Measurements from ENCODE around the gene PTPRD. TPM values are rescaled to one million over a fixed set of nuclear protein-coding genes. Genes with fewer than 3 reads are reported as not detected.
A peak's percentile ranks its signal among the peaks of the same experiment; 100 is the strongest.

Gene PTPRD
- total RNA-seq, 2 donors from 2014 or later: 97.4 to 101 TPM

DNA sequence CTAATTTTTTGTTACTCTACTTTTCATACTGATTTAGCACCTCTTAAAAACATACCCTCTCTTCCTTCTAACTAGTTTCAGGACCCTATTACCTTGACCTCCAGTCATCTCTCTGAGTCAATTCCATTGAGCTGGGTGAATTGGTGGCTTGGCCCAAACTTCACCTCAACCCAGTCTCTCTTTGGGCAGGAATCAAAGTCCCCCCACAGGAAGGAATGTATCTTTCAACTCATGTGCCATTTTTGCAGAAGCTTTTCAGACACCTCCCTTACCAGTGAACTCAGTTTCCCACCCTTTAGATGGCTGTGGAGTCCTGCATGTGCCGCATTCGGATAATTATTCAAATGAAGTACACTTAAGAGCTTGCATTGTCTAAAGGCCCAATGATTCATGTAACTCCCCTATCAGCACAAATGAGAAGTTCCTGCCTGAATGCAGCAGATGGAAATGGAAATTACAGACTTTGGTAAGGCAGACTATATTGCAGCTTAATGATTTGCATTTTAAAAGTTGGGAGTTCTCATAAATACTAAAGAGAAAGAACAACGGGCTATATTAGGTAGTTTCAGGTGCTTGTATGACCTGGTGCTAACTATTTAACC is 693.5 kb downstream of the PTPRD start:
- Mint-ChIP-seq H3K36me3 (ENCODE audit: low read depth) (no peaks in the 10 kb centered on the region), H3K27me3 (ENCODE audit: insufficient read depth) (no peaks in the 10 kb centered on the region), H3K4me1 (no peaks in the 10 kb centered on the region), H3K27ac (no peak overlapping the region), H3K9me3 (peaks cover 4% of the 10 kb centered on the region), H3K4me3 (no peak overlapping the region)
- H3K9me3 ChIP-seq (ENCODE audit: control insufficient read depth, low read length): no peaks in the 10 kb centered on the region
- H3K27me3 ChIP-seq (ENCODE audit: control insufficient read depth, insufficient read depth, low read length, poor library complexity, severe bottlenecking): no peaks in the 10 kb centered on the region
- H3K4me1 ChIP-seq (ENCODE audit: control insufficient read depth, insufficient read depth, low read length): no peaks in the 10 kb centered on the region
- H3K4me3 ChIP-seq (ENCODE audit: low read length): no peak overlapping the region
- H3K9ac ChIP-seq (ENCODE audit: extremely low read depth, low read length, poor library complexity, severe bottlenecking): no peak overlapping the region
- H3K36me3 ChIP-seq (ENCODE audit: control insufficient read depth, insufficient read depth, low read length): no peaks in the 10 kb centered on the region
- TF ChIP-seq, protein P1, sequence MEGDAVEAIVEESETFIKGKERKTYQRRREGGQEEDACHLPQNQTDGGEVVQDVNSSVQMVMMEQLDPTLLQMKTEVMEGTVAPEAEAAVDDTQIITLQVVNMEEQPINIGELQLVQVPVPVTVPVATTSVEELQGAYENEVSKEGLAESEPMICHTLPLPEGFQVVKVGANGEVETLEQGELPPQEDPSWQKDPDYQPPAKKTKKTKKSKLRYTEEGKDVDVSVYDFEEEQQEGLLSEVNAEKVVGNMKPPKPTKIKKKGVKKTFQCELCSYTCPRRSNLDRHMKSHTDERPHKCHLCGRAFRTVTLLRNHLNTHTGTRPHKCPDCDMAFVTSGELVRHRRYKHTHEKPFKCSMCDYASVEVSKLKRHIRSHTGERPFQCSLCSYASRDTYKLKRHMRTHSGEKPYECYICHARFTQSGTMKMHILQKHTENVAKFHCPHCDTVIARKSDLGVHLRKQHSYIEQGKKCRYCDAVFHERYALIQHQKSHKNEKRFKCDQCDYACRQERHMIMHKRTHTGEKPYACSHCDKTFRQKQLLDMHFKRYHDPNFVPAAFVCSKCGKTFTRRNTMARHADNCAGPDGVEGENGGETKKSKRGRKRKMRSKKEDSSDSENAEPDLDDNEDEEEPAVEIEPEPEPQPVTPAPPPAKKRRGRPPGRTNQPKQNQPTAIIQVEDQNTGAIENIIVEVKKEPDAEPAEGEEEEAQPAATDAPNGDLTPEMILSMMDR (conservative IDR thresholded peaks at IDR 0.05): peak; percentile 49
- DNase-seq: no peak
- WGBS, 2 experiments (ENCODE audit: insufficient coverage in 1 of 2, insufficient read length in 1 of 2): 90 to 91% methylated on average over 3 of the region's 3 CpGs
- H3K27ac ChIP-seq (ENCODE audit: low read depth, low read length): no peak overlapping the region

DNA sequence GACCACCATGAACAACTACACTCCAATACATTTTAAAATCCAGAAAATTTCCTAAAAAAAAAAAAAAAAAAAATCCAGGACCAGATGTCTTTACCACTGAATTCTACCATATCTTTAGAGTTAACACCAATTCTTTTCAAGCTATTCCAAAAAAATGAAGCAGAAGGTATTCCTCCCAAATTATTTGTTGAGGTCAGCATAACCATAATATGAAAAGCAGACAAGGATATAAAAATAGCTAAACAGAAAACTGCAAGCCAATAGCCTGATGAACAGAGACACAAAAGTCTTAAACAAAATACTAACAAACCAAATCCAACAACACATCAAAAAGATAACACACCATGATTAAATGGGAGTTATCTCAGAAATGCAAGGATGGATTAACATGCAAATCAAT is 695.4 kb downstream of the PTPRD start:
- Histone ChIP-seq H3K9me3 (ENCODE audit: control insufficient read depth, low read length) (no peaks in the 10 kb centered on the region), H3K27me3 (ENCODE audit: control insufficient read depth, insufficient read depth, low read length, poor library complexity, severe bottlenecking) (no peaks in the 10 kb centered on the region), H3K4me3 (ENCODE audit: low read length) (no peak overlapping the region), H3K27ac (ENCODE audit: low read depth, low read length) (no peak overlapping the region), H3K4me1 (ENCODE audit: control insufficient read depth, insufficient read depth, low read length) (no peaks in the 10 kb centered on the region), H3K36me3 (ENCODE audit: control insufficient read depth, insufficient read depth, low read length) (no peaks in the 10 kb centered on the region), H3K9ac (ENCODE audit: extremely low read depth, low read length, poor library complexity, severe bottlenecking) (no peak overlapping the region)
- Mint-ChIP-seq H3K4me1 (peaks cover 9% of the 10 kb centered on the region), H3K4me3 (no peak overlapping the region), H3K9me3 (peaks cover 4% of the 10 kb centered on the region), H3K36me3 (ENCODE audit: low read depth) (no peaks in the 10 kb centered on the region), H3K27me3 (ENCODE audit: insufficient read depth) (no peaks in the 10 kb centered on the region), H3K27ac (no peak overlapping the region)
- TF ChIP-seq, protein P1 (conservative IDR thresholded peaks at IDR 0.05): no peak
- DNase-seq: no peak

DNA sequence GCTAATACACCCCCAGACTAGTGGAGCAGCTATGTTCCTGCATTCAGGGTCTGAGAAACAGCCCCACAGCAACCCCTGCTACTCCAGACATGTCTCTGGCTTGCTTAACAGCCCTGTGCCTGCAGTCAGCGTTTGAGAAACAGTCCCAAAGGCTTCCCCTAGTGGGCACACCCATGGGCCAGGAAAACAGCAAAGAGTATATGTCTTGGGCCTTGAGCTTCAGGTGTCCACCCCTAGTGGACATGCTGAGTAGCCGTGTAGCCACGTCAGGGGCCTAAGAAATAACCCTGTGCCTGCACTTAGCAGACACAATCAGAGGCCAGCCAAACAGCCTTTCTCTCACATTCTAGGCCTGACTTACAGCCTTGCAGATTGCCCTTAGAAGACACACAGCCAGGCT is 698.6 kb downstream of the PTPRD start:
- TF ChIP-seq, protein P1 (conservative IDR thresholded peaks at IDR 0.05): peak; percentile 71
- Histone ChIP-seq H3K27ac (ENCODE audit: low read depth, low read length) (no peak overlapping the region), H3K36me3 (ENCODE audit: control insufficient read depth, insufficient read depth, low read length) (no peaks in the 10 kb centered on the region), H3K27me3 (ENCODE audit: control insufficient read depth, insufficient read depth, low read length, poor library complexity, severe bottlenecking) (no peaks in the 10 kb centered on the region), H3K4me3 (ENCODE audit: low read length) (no peak overlapping the region), H3K4me1 (ENCODE audit: control insufficient read depth, insufficient read depth, low read length) (no peaks in the 10 kb centered on the region), H3K9me3 (ENCODE audit: control insufficient read depth, low read length) (no peaks in the 10 kb centered on the region), H3K9ac (ENCODE audit: extremely low read depth, low read length, poor library complexity, severe bottlenecking) (no peak overlapping the region)
- H3K27ac Mint-ChIP-seq: peak overlapping the region; percentile 44
- peaks cover 9% of the 10 kb centered on the region for H3K4me1 Mint-ChIP-seq
- no peaks in the 10 kb centered on the region for H3K27me3 Mint-ChIP-seq (ENCODE audit: insufficient read depth)
- no peaks in the 10 kb centered on the region for H3K36me3 Mint-ChIP-seq (ENCODE audit: low read depth)
- H3K4me3 Mint-ChIP-seq: no peak overlapping the region
- 72 to 75% methylated on average over 3 of the region's 3 CpGs for WGBS, 2 experiments (ENCODE audit: insufficient coverage in 1 of 2, insufficient read length in 1 of 2)
- peaks cover 4% of the 10 kb centered on the region for H3K9me3 Mint-ChIP-seq
- peak; percentile 76 for DNase-seq

Measured in endodermal cell (in vitro differentiated cells).